ENCODE results near the gene KRTAP9-6. TPM values are rescaled to one million over a fixed set of nuclear protein-coding genes. Genes with fewer than 3 reads are reported as not detected.

Gene KRTAP9-6
- polyA plus RNA-seq, 1 donor from 2014 or later, result not detected

DNA sequence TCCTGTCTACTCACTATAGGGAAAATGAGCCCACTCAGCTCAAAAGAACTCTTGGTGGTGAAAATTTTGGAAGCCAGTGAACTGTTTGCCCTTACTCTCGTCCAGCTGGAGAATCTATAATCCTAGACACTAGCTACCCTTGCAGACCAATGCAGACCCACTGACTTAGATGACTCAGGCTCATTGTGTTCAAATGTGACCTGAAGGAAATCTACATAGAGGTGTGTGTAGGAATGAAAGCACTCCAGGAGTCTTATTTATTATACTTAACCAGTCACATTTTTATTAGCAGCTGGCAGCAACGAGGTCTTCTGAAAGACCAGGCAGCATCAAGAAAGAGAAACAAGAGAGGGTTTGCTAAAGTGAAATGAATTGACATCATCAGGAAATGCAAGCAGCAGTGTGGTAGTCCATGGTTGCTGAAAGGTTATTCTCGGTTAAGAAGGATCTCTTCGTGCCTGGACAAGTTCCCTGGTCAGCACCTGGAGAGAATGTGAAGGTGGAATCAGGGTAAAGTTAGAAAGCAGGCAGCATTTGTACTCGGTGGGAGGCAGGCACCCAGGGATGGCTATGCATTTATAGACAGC lies 36.1 kb downstream of the KRTAP9-6 start:
- Histone ChIP-seq H3K27me3 (ENCODE audit: insufficient read depth, low read depth, low read length) (no peaks in the 10 kb centered on the region), H3F3A (ENCODE audit: insufficient read depth, low read length, poor library complexity, severe bottlenecking) (no peaks in the 10 kb centered on the region), H3K79me2 (replicated peaks; ENCODE audit: insufficient read depth, low read length) (no peaks in the 10 kb centered on the region), H3K9me2 (ENCODE audit: insufficient read depth, low read length) (no peaks in the 10 kb centered on the region), H3K4me3 (ENCODE audit: low read length) (no peak overlapping the region), H3K9ac (ENCODE audit: low read length) (no peak overlapping the region), H3K27ac (ENCODE audit: low read length) (no peak overlapping the region), H3K4me2 (ENCODE audit: low read length) (no peak overlapping the region), H4K20me1 (ENCODE audit: insufficient read depth) (no peaks in the 10 kb centered on the region), H3K36me3 (ENCODE audit: insufficient read depth, low read length) (no peaks in the 10 kb centered on the region), H2AFZ (ENCODE audit: low read depth, low read length) (no peak overlapping the region), H3K9me3 (ENCODE audit: low read length) (no peaks in the 10 kb centered on the region)
- TF ChIP-seq TAF1 (IDR thresholded peaks at IDR 0.05; ENCODE audit: low read depth), result no peak
- no peak for TF ChIP-seq EZH2 (IDR thresholded peaks at IDR 0.05; ENCODE audit: borderline replicate concordance, insufficient read depth, low read length, poor library complexity, severe bottlenecking)
- no peak for TF ChIP-seq SMC3 (conservative IDR thresholded peaks at IDR 0.05; ENCODE audit: poor library complexity)
- no peak for TF ChIP-seq MXI1 (conservative IDR thresholded peaks at IDR 0.05; ENCODE audit: poor library complexity, severe bottlenecking)
- TF ChIP-seq POLR2AphosphoS5 (IDR thresholded peaks at IDR 0.05), result no peak
- TF ChIP-seq, protein P1, sequence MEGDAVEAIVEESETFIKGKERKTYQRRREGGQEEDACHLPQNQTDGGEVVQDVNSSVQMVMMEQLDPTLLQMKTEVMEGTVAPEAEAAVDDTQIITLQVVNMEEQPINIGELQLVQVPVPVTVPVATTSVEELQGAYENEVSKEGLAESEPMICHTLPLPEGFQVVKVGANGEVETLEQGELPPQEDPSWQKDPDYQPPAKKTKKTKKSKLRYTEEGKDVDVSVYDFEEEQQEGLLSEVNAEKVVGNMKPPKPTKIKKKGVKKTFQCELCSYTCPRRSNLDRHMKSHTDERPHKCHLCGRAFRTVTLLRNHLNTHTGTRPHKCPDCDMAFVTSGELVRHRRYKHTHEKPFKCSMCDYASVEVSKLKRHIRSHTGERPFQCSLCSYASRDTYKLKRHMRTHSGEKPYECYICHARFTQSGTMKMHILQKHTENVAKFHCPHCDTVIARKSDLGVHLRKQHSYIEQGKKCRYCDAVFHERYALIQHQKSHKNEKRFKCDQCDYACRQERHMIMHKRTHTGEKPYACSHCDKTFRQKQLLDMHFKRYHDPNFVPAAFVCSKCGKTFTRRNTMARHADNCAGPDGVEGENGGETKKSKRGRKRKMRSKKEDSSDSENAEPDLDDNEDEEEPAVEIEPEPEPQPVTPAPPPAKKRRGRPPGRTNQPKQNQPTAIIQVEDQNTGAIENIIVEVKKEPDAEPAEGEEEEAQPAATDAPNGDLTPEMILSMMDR (IDR thresholded peaks at IDR 0.05; ENCODE audit: poor library complexity, severe bottlenecking), result no peak
- TF ChIP-seq EP300 (conservative IDR thresholded peaks at IDR 0.05; ENCODE audit: poor library complexity, severe bottlenecking), result no peak
- TF ChIP-seq, protein P2, sequence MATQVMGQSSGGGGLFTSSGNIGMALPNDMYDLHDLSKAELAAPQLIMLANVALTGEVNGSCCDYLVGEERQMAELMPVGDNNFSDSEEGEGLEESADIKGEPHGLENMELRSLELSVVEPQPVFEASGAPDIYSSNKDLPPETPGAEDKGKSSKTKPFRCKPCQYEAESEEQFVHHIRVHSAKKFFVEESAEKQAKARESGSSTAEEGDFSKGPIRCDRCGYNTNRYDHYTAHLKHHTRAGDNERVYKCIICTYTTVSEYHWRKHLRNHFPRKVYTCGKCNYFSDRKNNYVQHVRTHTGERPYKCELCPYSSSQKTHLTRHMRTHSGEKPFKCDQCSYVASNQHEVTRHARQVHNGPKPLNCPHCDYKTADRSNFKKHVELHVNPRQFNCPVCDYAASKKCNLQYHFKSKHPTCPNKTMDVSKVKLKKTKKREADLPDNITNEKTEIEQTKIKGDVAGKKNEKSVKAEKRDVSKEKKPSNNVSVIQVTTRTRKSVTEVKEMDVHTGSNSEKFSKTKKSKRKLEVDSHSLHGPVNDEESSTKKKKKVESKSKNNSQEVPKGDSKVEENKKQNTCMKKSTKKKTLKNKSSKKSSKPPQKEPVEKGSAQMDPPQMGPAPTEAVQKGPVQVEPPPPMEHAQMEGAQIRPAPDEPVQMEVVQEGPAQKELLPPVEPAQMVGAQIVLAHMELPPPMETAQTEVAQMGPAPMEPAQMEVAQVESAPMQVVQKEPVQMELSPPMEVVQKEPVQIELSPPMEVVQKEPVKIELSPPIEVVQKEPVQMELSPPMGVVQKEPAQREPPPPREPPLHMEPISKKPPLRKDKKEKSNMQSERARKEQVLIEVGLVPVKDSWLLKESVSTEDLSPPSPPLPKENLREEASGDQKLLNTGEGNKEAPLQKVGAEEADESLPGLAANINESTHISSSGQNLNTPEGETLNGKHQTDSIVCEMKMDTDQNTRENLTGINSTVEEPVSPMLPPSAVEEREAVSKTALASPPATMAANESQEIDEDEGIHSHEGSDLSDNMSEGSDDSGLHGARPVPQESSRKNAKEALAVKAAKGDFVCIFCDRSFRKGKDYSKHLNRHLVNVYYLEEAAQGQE (IDR thresholded peaks at IDR 0.05; ENCODE audit: borderline replicate concordance), result no peak
- no peak for TF ChIP-seq RAD21 (conservative IDR thresholded peaks at IDR 0.05)

DNA sequence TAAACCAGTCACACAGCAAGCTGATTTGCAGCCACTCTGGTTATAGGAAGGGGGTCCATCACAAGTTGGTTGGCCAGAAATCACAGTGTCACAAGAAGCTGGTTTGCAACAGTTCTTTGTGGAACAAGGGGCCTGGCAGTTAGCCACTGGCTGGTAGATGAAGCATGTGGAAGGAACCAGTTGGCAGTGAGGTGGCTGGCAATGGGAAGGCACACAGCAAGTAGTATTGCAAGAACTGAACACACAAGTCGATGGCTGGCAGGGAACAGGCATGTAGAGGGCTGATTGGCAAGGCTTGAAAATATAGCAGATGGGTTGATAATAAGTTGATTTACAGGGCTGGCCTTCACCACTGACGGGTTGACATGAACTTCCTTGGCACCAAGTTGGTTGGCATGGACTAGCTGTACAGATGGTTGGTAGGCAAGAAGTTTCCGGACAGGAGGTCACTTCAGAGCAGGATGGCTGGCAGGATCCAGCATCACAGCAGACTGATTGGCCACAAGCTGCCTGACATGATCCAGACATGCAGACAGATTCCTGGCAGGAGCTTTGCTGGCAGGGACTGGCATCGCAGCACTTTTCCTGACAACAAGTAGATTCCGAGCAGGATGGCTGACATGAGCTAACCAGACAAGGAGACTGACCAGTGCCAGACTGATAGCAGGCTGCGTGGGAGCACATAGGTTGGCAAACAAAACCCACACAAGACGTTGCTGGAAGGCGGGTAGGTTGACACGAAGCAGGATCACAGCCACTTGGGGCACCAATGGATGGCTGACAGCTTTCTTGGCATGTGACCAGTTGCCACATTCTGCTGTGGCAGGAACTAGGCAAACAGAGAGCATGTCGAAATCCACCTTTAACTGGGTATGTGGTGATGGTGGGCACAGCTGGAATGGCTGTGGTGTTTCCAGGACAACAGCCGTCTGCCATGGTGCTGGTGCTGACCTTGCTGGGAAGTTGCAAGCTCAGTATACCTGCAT lies 37.0 kb downstream of the KRTAP9-6 start, which contains the start of gene KRTAP29-1:
Gene KRTAP29-1 (minus strand): TSS at position 936 of the 986 bp plus-strand sequence. CDS start 0 bp downstream, at position 936.
- no peak within 1 kb of the TSS for H3K4me2 ChIP-seq (ENCODE audit: low read length)
- no peaks in the 10 kb centered on the region for H3K9me3 ChIP-seq (ENCODE audit: low read length)
- H3K27me3 ChIP-seq (ENCODE audit: insufficient read depth, low read depth, low read length), result no peaks in the 10 kb centered on the region
- H3K79me2 ChIP-seq (replicated peaks; ENCODE audit: insufficient read depth, low read length), result no peaks in the 10 kb centered on the region
- TF ChIP-seq POLR2AphosphoS5 (IDR thresholded peaks at IDR 0.05) (no peak), EZH2 (IDR thresholded peaks at IDR 0.05; ENCODE audit: borderline replicate concordance, insufficient read depth, low read length, poor library complexity, severe bottlenecking) (no peak), TAF1 (IDR thresholded peaks at IDR 0.05; ENCODE audit: low read depth) (no peak), MXI1 (conservative IDR thresholded peaks at IDR 0.05; ENCODE audit: poor library complexity, severe bottlenecking) (no peak), SMC3 (conservative IDR thresholded peaks at IDR 0.05; ENCODE audit: poor library complexity) (no peak), EP300 (conservative IDR thresholded peaks at IDR 0.05; ENCODE audit: poor library complexity, severe bottlenecking) (no peak), RAD21 (conservative IDR thresholded peaks at IDR 0.05) (no peak)
- TF ChIP-seq, protein P2 (IDR thresholded peaks at IDR 0.05; ENCODE audit: borderline replicate concordance), result no peak
- TF ChIP-seq, protein P1 (IDR thresholded peaks at IDR 0.05; ENCODE audit: poor library complexity, severe bottlenecking), result no peak
- H2AFZ ChIP-seq (ENCODE audit: low read depth, low read length), result no peak within 1 kb of the TSS
- H3F3A ChIP-seq (ENCODE audit: insufficient read depth, low read length, poor library complexity, severe bottlenecking), result no peaks in the 10 kb centered on the region
- H3K36me3 ChIP-seq (ENCODE audit: insufficient read depth, low read length), result no peaks in the 10 kb centered on the region
- no peaks in the 10 kb centered on the region for H4K20me1 ChIP-seq (ENCODE audit: insufficient read depth)
- no peak within 1 kb of the TSS for H3K9ac ChIP-seq (ENCODE audit: low read length)
- H3K27ac ChIP-seq (ENCODE audit: low read length), result no peak within 1 kb of the TSS
- H3K4me3 ChIP-seq (ENCODE audit: low read length), result no peak within 1 kb of the TSS
- no peaks in the 10 kb centered on the region for H3K9me2 ChIP-seq (ENCODE audit: insufficient read depth, low read length)

All from neural cell (in vitro differentiated cells).